Measurements from ENCODE around the gene LSAMP. TPM values are rescaled to one million over a fixed set of nuclear protein-coding genes. Genes with fewer than 3 reads are reported as not detected.

Gene LSAMP
- total and polyA plus RNA-seq, 2 of the 8 experiments (the other 6 are each of a cell fraction or from before 2014, with no cell fraction given) = 1.8 to 5.7 TPM

GRCh38 chr3:116046350-116046749 is 398.9 kb downstream of the LSAMP start:
- H3K9ac ChIP-seq (replicated peaks in 1 of 4; ENCODE audit: extremely low read depth in 1 of 4, low read depth in 3 of 4, low read length in 3 of 4) = no peak overlapping the region
- H4K20me1 ChIP-seq (replicated peaks in 1 of 2; ENCODE audit: control insufficient read depth in 1 of 2, insufficient read depth in 2 of 2, low read length in 2 of 2) = no peaks in the 10 kb centered on the region
- no peak overlapping the region for H3K14ac ChIP-seq (ENCODE audit: insufficient read length)
- H3K4me1 ChIP-seq (replicated peaks in 1 of 4; ENCODE audit: control insufficient read depth in 3 of 4, insufficient read depth in 4 of 4, low read length in 3 of 4) = no peaks in the 10 kb centered on the region
- H4K8ac ChIP-seq (ENCODE audit: extremely low read depth, insufficient read depth, low read length) = no peak overlapping the region
- H4K5ac ChIP-seq (ENCODE audit: insufficient read length, low read depth, low read length) = no peak overlapping the region
- POLR2A ChIA-PET (ENCODE audit: partially characterized antibody) = no interaction called here
- FAIRE-seq = no peak
- no peak overlapping the region for H2BK20ac ChIP-seq (ENCODE audit: low read length)
- no peak overlapping the region for H3K56ac ChIP-seq (replicated peaks; ENCODE audit: insufficient read length, low read depth, low read length)
- no peak overlapping the region for H3K18ac ChIP-seq (ENCODE audit: extremely low read depth, low read length)
- H3K4ac ChIP-seq (replicated peaks; ENCODE audit: insufficient read length, low read depth, low read length) = no peak overlapping the region
- H3K4me2 ChIP-seq (ENCODE audit: insufficient read depth in 1 of 2, low read depth in 2 of 2, low read length in 2 of 2) = no peak overlapping the region
- no peak overlapping the region for H3K4me3 ChIP-seq (ENCODE audit: extremely low read depth in 1 of 4, insufficient read depth in 2 of 4, low read depth in 3 of 4, low read length in 4 of 4)
- no peak overlapping the region for H2BK12ac ChIP-seq (ENCODE audit: low read depth, low read length)
- no peaks in the 10 kb centered on the region for H3K27me3 ChIP-seq (replicated peaks in 1 of 4; ENCODE audit: control insufficient read depth in 3 of 4, extremely low read depth in 1 of 4, insufficient read depth in 3 of 4, low read length in 3 of 4)
- no peak overlapping the region for H3K23ac ChIP-seq (ENCODE audit: insufficient read length)
- no peak for TF ChIP-seq RAD21 (IDR thresholded peaks at IDR 0.05 in 1 of 2, conservative IDR thresholded peaks at IDR 0.05 in 1 of 2; ENCODE audit: low read depth in 2 of 2, low read length in 2 of 2)
- no peak for TF ChIP-seq RFX5 (IDR thresholded peaks at IDR 0.05; ENCODE audit: borderline replicate concordance, low read depth, low read length)
- no peak for TF ChIP-seq ATF2 (IDR thresholded peaks at IDR 0.05; ENCODE audit: low read length)
- H3K23me2 ChIP-seq (ENCODE audit: low read depth, low read length) = no peaks in the 10 kb centered on the region
- no peaks in the 10 kb centered on the region for H3K36me3 ChIP-seq (ENCODE audit: control insufficient read depth in 2 of 4, insufficient read depth in 4 of 4, low read length in 3 of 4)
- no peaks in the 10 kb centered on the region for H3K79me2 ChIP-seq (ENCODE audit: control insufficient read depth in 1 of 2, insufficient read depth in 2 of 2, low read length in 2 of 2)
- WGBS, 2 experiments (ENCODE audit: extremely low coverage in 1 of 2, insufficient coverage in 1 of 2, insufficient read length in 1 of 2, insufficient replicate concordance in 2 of 2, low coverage in 1 of 2, low lambda C conversion rate in 2 of 2, missing lambda C conversion rate in 1 of 2) = 77% methylated on average over 3 of the region's 3 CpGs; no CpG with 5 or more reads in 1 of the 2 experiments
- H2BK5ac ChIP-seq (ENCODE audit: low read depth, low read length) = no peak overlapping the region
- CTCF ChIA-PET (ENCODE audit: partially characterized antibody) = no interaction called here
- H4K91ac ChIP-seq (replicated peaks; ENCODE audit: insufficient read length, low read length) = no peak overlapping the region
- no peak overlapping the region for H2BK15ac ChIP-seq (ENCODE audit: low read length)
- H2BK120ac ChIP-seq (replicated peaks; ENCODE audit: low read depth, low read length) = no peak overlapping the region
- H3K79me1 ChIP-seq (ENCODE audit: low read depth, low read length) = no peaks in the 10 kb centered on the region
- DNase-seq (ENCODE audit: low read depth in 1 of 2, low spot score in 2 of 2) = no peak
- no peak overlapping the region for H2AK5ac ChIP-seq (ENCODE audit: low read depth, low read length)
- H3K9me3 ChIP-seq (ENCODE audit: insufficient read depth in 2 of 2, low read depth in 1 of 2, low read length in 1 of 2) = no peaks in the 10 kb centered on the region
- H2AFZ ChIP-seq (ENCODE audit: low read length) = no peak overlapping the region
- H3K27ac ChIP-seq (ENCODE audit: low read depth, low read length) = no peak overlapping the region

Data from H1 (cell line).